Astrocyte of the spinal cord (primary cell): ENCODE data around the gene SCRN1.

Source experiments
- DNase-seq: peaks from one replicate; pipeline ENCODE4 v3.0.0; 2011; ENCODE audit warnings: low read depth, low spot score
- H3K4me3 ChIP-seq: 2 replicates; pipeline ENCODE4 v1.5.1; 2011; ENCODE audit warnings: low read depth, mild to moderate bottlenecking, low read length, moderate library complexity
- in situ Hi-C: cut with HindIII; loops from 2 replicates; pipeline ENCODE4 v1.10.0; 2017; ENCODE audit warnings: low sequenced_read_pairs
- TF ChIP-seq, protein P1 (sequence below): IDR thresholded peaks from 2 replicates; pipeline ENCODE4 v1.5.1; 2012; ENCODE audit warnings: low read depth, mild to moderate bottlenecking, low read length, inconsistent platforms

The SCRN1 gene

GRCh38 chr7:29924006-29924405 lies 65.6 kb downstream of the SCRN1 start:
- TF ChIP-seq, protein P1, sequence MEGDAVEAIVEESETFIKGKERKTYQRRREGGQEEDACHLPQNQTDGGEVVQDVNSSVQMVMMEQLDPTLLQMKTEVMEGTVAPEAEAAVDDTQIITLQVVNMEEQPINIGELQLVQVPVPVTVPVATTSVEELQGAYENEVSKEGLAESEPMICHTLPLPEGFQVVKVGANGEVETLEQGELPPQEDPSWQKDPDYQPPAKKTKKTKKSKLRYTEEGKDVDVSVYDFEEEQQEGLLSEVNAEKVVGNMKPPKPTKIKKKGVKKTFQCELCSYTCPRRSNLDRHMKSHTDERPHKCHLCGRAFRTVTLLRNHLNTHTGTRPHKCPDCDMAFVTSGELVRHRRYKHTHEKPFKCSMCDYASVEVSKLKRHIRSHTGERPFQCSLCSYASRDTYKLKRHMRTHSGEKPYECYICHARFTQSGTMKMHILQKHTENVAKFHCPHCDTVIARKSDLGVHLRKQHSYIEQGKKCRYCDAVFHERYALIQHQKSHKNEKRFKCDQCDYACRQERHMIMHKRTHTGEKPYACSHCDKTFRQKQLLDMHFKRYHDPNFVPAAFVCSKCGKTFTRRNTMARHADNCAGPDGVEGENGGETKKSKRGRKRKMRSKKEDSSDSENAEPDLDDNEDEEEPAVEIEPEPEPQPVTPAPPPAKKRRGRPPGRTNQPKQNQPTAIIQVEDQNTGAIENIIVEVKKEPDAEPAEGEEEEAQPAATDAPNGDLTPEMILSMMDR, result no peak
- H3K4me3 ChIP-seq, result no peak overlapping the region
- in situ Hi-C loops, result no loop called here
- DNase-seq, result no peak

- in situ Hi-C loops, result no loop called here
- H3K4me3 ChIP-seq, result no peak overlapping the region
- TF ChIP-seq, protein P1, result no peak
- no peak for DNase-seq
These were observed 66.5 kb downstream of the SCRN1 start for GRCh38 chr7:29922921-29923700.

DNA sequence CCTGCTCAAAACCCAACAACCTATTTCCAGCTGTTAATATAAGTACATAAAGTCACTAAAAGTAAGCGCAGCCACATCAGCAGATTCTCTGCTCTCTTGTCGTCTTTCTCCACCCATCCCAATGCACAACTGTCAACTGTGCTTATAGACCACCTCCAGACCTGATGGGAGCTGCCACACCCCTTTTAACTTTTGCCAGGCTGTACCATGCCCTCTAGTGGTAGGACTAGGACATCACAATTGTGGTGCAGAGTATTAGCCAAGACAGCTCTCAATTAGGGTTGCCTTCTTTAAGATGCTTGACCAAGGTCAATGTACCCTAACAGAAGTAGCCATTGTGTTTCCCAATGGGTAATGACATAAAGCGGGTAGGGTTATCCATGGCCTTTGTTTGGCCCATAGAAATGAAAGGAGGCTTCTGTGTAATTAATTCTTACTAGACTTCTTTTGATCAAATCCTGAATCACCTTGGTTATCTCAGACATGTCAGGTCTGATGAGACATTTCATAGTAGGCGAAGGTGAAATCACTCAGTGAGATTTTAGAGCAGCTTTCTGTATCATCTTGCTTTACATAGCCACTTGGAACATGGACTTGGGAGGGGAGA lies 68.1 kb downstream of the SCRN1 start:
- TF ChIP-seq, protein P1, result peak; percentile 88
- no peak overlapping the region for H3K4me3 ChIP-seq
- in situ Hi-C loops, result no loop called here
- DNase-seq, result peak; percentile 70

- no peak for DNase-seq
- in situ Hi-C loops, result no loop called here
- H3K4me3 ChIP-seq, result no peak overlapping the region
- TF ChIP-seq, protein P1, result no peak
These were observed 69.1 kb downstream of the SCRN1 start for GRCh38 chr7:29920491-29920890.

DNA sequence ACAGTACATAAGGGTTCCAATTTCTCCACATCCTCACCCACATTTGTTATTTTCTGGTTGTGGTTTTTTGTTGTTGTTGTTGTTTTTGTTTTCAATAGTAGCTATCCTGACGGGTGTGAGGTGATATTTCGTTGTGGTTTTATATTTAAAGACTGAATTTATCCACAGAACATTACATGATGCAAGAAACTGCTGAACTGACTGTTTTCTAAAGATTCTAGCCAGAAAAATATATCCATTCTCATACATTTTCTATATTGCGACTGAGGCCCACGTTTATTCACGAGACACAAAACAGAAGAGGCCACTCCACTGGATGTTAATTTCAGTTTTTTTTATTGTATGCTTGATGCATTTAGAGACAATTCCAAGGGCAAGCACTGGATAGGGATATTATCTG lies 69.8 kb downstream of the SCRN1 start:
- DNase-seq, result no peak
- no peak overlapping the region for H3K4me3 ChIP-seq
- TF ChIP-seq, protein P1, result no peak
- in situ Hi-C loops, result no loop called here

DNA sequence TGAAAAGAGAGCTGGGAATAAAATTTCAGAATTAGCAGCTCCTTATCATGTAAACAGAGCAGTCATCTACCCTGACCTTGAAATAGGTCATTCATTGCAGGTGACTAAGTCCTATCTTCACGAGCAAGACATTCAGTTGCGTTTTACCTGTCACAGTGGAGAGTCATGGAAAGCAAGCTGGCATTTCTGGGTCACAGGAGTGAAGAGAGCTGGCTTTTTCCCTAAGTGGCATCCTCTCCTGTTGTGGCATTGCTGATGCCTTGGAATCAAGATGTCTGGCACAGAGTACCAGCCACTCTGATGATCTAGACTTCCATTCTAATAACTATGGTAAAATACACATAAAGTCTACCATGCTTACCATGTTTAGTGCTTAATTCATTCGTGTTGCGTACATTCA lies 70.8 kb downstream of the SCRN1 start:
- DNase-seq, result no peak
- H3K4me3 ChIP-seq, result no peak overlapping the region
- in situ Hi-C loops, result no loop called here
- TF ChIP-seq, protein P1, result no peak
